Tibial artery (tissue), 4 donors: ENCODE data around the gene NHSL2.

Experiments used
- DNase-seq, 2 donors: peaks; one replicate each; pipeline ENCODE4 v3.0.0-alpha.2; 2019
- H3K27ac ChIP-seq, 2 donors: fragments of 200-600 bp; sonication (generic) in 1 of 2; 1 replicate in 1 of 2; 2 replicates in 1 of 2; pipeline ENCODE4 v1.5.1; 2018 to 2019; ENCODE audit warnings: mild to moderate bottlenecking in 1 of 2
- H3K27me3 ChIP-seq, 2 donors: fragments of 200-600 bp; sonication (generic) in 1 of 2; one replicate each; pipeline versions ENCODE4 v1.5.1 to v1.6.0; 2016 to 2019
- H3K36me3 ChIP-seq, 3 donors: fragments of 200-600 bp; sonication (generic) in 2 of 3; one replicate each; pipeline ENCODE4 v1.5.1; 2016 to 2019; ENCODE audit warnings: mild to moderate bottlenecking in 2 of 3
- H3K4me1 ChIP-seq, 4 donors: fragments of 200-600 bp; sonication (generic) in 2 of 4; 1 replicate in 3 of 4; 2 replicates in 1 of 4; pipeline ENCODE4 v1.5.1; 2016 to 2019
- H3K4me3 ChIP-seq, 2 donors: fragments of 200-600 bp; sonication (generic) in 1 of 2; 1 replicate in 1 of 2; 2 replicates in 1 of 2; pipeline ENCODE4 v1.5.1; 2018 to 2019; ENCODE audit warnings: mild to moderate bottlenecking in 2 of 2
- H3K9me3 ChIP-seq, 3 donors: fragments of 200-600 bp; sonication (generic) in 1 of 3; one replicate each; pipeline ENCODE4 v1.5.1; 2016 to 2019
- CTCF ChIP-seq, 2 experiments: fragments of 200-600 bp in 1 of 2; fragments of 450-650 bp in 1 of 2; IDR thresholded peaks; one replicate each; pipeline ENCODE4 v1.5.1; 2017 to 2019; ENCODE audit warnings: antibody characterized with exemption in 2 of 2, mild to moderate bottlenecking in 1 of 2, moderate library complexity in 1 of 2
- intact Hi-C: fragments of 100-400 bp; cut with DNase I; formaldehyde crosslinking; loops from one replicate; pipeline ENCODE4 v1.15.0; 2023; ENCODE audit warnings: low total_unique reads

Gene NHSL2

GRCh38 chrX:72041871-72042851, 131.5 kb downstream of the NHSL2 start:
- Histone ChIP-seq H3K27me3 (no peaks in the 10 kb centered on the region), H3K27ac (peak overlapping the region; percentile 70 to 76), H3K36me3 (no peaks in the 10 kb centered on the region), H3K4me1 (peaks cover 5 to 51% (median 16%) of the 10 kb centered on the region in 4 donors), H3K9me3 (peaks cover 0 to 5% (median 0%) of the 10 kb centered on the region in 3 donors), H3K4me3 (no peak overlapping the region)
- intact Hi-C loops = no loop called here
- DNase-seq = no peak
- no peak for TF ChIP-seq CTCF (IDR thresholded peaks at IDR 0.05)

DNA sequence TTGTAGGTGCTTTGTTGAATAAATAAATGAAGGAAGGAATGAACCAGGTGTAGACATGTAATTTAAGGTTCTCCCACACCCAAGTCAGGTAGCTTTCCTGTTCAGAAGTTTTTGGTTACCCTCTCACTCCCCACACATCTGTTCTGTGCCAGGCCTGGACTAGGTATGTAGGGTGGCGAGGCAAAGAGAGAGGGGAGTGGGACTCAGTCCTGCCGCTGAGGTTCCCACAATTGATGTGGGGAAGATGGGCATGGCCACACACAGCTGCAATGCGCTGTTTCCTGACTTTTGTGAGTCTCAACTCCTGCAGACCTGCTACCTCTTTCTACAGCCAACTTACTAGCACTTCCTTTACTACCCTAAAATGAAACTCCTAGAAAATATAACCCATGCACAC, 132.2 kb downstream of the NHSL2 start:
- H3K36me3 ChIP-seq = no peaks in the 10 kb centered on the region
- intact Hi-C loops = no loop called here
- H3K27me3 ChIP-seq = no peaks in the 10 kb centered on the region
- H3K27ac ChIP-seq = peak overlapping the region in 1 of 2 donors; percentile 76
- H3K9me3 ChIP-seq = no peaks in the 10 kb centered on the region
- no peak for TF ChIP-seq CTCF (IDR thresholded peaks at IDR 0.05)
- no peak for DNase-seq
- H3K4me3 ChIP-seq = no peak overlapping the region
- H3K4me1 ChIP-seq = peaks cover 5 to 51% (median 16%) of the 10 kb centered on the region in 4 donors

DNA sequence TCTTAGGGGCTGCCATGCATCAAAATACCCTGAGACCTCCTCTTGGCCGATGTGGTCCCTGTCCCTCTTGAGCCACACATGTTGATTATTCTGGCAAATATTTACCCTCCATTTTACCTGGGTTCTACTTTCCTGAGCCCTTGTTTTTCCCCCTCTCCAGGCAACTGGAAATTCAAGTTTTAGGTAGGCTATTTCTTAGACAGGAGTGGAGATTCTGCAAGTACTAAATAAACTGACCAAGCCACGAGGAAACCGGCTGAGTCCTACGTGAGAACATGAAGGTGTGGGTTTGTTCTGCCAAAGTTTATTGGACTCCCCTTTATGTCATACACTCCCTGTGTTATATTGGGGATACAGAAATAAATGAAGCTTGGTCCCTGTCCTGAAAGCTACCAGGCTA, 133.0 kb downstream of the NHSL2 start:
- Histone ChIP-seq H3K4me1 (peaks cover 5 to 51% (median 16%) of the 10 kb centered on the region in 4 donors), H3K27me3 (no peaks in the 10 kb centered on the region), H3K27ac (peak overlapping the region in 1 of 2 donors; percentile 76), H3K4me3 (no peak overlapping the region), H3K36me3 (no peaks in the 10 kb centered on the region), H3K9me3 (no peaks in the 10 kb centered on the region)
- DNase-seq = no peak
- intact Hi-C loops = no loop called here
- no peak for TF ChIP-seq CTCF (IDR thresholded peaks at IDR 0.05)

- DNase-seq = no peak
- Histone ChIP-seq H3K9me3 (no peaks in the 10 kb centered on the region), H3K4me3 (no peak overlapping the region), H3K36me3 (no peaks in the 10 kb centered on the region), H3K27ac (peak overlapping the region; percentile 73 to 83), H3K4me1 (peaks cover 5 to 54% (median 16%) of the 10 kb centered on the region in 4 donors), H3K27me3 (no peaks in the 10 kb centered on the region)
- no peak for TF ChIP-seq CTCF (IDR thresholded peaks at IDR 0.05)
- intact Hi-C loops = no loop called here
Measured at GRCh38 chrX:72045141-72045540, 134.5 kb downstream of the NHSL2 start.

DNA sequence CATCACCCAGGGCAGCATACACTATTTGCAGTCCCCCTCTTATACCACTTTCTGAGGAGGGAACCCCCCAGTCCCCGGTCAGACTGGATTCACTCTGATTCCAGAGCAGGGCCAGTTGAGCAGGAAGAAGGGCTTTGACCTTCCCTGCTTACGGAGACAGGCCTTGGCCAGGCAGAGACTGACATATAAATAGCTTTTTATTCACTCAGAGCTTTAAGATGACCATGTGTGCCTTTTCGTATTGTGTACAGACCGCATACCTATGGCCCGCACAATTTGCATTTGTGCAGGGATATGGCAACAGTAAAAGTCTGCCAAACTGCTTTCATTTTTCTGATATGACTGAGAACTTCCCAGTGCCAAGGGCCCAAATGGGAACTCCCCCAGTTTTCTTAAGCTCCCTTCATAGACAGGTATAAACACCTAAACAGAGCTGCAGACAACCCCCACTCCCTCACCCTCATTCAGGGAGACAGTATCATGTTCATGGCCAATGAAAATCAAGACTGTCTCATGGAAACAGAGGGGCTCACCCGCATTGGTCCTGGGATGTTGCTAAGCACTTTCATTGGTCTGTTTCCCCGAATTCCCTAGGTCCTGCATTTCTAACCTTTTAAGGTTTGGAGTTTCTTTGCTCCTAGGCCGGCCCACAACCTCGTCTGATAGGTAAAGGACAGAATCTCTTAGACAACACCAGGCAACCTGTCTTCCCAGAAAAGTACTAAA, 135.1 kb downstream of the NHSL2 start:
- no peak for DNase-seq
- TF ChIP-seq CTCF (IDR thresholded peaks at IDR 0.05) = no peak
- peaks cover 5 to 55% (median 16%) of the 10 kb centered on the region in 4 donors for H3K4me1 ChIP-seq
- no peaks in the 10 kb centered on the region for H3K36me3 ChIP-seq
- no peak overlapping the region for H3K4me3 ChIP-seq
- peak overlapping the region; percentile 73 to 83 for H3K27ac ChIP-seq
- intact Hi-C loops = no loop called here
- no peaks in the 10 kb centered on the region for H3K9me3 ChIP-seq
- H3K27me3 ChIP-seq = no peaks in the 10 kb centered on the region
